GM19463 (cell line): ENCODE measurements around the gene PIK3C2G.

Experiments used
- ATAC-seq: cut with Tn5 transposase; IDR thresholded peaks from one replicate; pipeline ENCODE4 v1.9.1; 2021; ENCODE audit warnings: mild to moderate bottlenecking, moderate library complexity; ENCODE audit not compliant: unreplicated experiment

Gene PIK3C2G

DNA sequence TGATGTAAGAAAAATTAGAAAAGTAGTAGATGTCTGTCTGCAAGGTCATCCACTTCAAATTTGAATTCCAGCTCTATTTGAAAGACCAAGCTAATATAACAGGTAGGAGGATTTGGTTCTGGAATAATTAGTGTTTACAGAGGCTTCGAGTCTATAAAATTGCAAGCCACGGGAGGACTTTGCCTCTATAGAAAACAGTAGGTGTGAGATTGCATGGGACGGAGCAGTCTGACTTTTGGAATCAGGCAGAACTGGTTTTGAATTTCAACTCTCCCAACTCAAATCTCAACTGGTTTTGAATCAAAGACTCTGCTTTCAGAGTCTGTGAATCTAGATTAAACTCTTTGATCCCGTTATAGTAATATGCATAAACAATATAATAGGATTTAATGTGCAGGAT, 82.4 kb downstream of the PIK3C2G start:
- no peak for ATAC-seq

DNA sequence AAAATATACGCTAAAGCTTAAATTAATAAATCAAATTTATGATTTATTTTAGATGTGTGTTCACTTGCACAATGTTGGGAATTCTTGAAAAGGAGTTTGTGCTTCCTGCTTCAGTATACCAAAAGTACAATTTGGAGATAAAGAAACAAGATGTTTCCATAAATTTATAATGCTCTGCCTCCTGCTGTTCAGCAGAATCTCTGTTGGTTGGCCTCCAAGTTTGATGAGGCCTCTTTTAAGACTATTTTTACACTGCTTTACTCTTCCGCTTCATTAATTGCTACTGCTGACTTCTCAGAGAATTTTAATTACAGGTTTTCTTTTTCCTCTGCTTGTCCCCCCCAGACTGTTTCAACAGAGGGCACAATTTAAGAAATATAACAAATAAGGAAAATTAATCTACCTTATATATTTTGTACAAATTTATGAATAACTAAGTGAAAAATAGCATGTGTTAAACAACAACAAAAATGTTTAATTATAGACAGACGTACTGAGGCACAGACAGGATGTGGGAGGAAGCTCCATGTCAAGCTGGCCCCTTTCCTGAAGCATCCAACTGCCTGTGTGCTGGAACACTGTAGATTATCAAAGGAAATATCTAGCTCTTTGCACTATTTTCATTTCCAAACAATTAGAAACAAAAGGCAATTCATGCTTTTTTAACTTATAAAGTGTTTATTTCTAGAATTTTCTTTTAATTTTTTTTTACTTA, 83.9 kb downstream of the PIK3C2G start:
- ATAC-seq = no peak

DNA sequence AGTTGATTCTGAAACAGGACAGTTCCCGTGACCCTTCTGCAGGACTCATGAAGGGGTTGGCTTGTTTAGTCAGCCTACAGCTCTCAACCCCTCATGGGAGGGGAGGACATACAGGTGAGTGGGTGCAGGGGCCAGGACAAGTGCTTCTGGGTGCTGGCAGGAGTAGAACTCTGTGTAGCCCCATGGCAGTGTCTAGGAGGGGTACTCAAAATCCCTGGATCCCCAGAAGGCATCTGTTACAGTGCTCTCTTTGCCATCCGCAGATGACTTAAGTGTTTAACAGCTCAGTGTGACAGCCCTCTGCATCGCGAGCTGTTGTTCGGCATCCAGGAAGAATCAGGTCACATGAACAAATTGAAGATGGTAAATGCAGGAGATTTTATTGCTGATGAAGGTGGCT, 91.0 kb downstream of the PIK3C2G start:
- ATAC-seq = no peak

DNA sequence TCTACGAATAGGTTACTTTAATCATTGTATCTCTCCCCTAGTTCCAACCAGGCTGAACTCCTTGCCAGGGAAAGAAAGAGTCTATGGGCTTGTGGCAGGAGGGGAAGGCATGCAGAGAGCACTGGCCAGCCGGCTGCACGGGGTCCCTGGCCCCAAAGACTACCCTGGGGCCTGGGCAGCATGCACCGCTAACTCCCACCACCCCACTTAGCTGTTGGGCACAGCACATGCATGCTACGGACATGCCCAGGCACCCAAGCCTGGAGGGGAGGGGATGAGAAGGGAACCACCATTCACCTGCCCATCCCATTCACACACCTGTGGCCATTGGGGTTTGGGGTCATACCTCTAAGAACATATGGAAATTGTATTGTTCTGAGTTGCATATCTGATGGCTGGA, 94.1 kb downstream of the PIK3C2G start:
- no peak for ATAC-seq

DNA sequence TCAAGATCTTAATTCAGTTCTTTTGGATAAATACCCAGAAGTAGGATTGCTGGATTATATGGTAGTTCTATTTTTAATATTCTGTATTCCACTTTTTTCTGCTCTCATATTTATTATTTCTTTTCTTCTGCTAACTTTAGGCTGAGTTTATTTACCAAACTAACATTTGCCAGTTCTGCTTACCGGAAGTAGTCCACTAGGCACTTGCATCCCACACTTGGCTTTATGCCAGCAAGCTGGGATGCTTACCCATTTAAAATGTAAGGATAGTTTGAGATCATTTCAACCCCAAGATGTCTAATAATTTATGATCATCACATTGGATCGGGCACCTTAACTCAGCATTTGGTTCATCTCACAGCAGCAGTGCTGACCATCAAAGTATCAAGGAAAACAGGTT, 96.8 kb downstream of the PIK3C2G start:
- no peak for ATAC-seq

DNA sequence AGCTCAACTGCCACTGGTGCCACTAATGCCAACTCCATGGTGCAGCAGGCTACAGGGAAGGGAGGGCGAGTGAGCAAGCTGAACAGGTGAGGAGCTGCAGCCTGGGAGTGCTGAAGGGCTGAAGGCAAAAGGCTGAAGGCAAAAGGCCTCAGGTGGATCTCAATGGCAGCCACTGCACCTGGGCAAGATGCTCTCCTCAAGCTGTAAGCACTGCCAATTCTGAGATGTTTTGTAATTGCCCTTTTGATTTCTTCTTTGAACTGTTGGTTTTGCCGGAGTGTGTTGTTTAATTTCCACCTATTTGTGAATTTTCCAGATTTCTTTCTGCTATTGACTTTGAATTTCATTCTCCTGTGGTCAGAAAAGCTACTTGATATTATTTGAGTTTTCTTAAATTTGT, 97.6 kb downstream of the PIK3C2G start:
- ATAC-seq = no peak

DNA sequence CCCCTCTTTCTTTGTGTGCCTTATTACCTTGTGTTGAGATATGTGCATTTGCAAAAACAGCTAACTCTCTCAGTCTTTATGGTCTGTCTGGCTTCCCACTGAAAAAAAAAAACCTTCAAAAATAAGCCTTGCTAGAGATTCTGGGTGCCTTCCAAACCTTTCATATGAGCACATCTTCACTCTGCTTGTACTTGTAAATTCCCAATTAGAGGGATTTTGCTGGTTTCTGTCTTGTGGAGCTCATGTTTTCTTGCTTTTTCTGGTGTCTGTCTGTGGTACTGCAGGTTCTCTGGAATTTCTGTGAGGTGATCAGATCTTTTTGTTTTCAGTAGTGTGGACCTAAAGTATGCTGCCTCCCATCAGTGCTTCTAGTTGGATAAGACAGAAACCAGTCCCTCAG, 100.1 kb downstream of the PIK3C2G start:
- ATAC-seq = no peak

DNA sequence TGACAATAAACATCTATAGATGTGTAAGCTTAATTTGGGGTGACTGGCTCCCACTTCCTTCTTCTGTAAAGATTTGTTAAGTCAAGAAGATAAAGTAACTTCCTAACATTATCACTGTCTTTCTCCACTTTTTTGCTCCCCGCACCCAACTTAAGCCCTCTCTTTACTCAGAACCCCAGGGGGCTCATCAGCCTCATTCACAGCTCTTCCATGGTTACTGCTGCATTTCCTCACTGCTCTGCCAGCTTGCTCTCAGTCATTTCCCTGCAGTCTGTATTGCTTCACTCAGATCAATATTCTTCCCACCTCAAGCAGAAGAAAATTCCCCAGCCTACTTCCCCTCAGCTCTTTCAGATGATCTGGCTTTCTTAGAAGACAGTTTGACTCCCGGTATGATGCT, 102.0 kb downstream of the PIK3C2G start:
- no peak for ATAC-seq

DNA sequence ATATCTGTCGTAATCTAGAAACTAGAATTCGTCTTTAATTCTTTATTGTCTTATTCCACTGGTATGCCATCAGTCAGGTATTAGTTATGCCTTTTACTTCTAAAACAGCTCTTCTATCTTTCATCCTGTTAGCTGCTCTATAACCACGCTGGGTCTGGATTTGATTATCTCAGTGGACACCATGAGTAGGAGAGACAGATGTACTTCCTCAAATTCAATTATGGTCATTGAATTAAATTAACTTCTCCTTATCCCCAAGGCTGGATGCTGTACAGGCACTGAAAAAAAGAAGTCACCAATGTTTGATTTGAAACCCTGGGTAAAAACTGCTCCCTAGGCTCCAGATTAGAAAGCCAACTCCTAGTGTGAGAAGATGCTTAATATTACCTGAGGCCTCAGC, 107.3 kb downstream of the PIK3C2G start:
- no peak for ATAC-seq

DNA sequence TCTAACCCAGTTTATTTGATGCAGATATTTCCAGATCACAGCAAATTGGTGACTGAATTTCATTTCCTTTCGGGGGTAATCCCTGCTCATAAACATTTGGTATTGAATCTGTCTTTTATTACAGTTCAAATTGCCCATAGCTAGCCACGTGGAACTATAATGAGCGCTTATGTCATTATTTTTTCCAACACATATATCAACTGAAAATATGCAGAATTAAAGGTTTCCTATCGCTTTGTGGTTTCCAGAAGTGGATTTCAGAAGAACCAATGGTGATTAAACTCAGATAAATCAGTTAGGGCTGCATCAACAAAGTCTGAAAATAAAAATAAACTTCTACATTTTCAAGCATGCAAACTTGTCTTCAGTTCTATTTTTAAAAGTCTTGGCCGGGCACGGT, 111.9 kb downstream of the PIK3C2G start:
- no peak for ATAC-seq

DNA sequence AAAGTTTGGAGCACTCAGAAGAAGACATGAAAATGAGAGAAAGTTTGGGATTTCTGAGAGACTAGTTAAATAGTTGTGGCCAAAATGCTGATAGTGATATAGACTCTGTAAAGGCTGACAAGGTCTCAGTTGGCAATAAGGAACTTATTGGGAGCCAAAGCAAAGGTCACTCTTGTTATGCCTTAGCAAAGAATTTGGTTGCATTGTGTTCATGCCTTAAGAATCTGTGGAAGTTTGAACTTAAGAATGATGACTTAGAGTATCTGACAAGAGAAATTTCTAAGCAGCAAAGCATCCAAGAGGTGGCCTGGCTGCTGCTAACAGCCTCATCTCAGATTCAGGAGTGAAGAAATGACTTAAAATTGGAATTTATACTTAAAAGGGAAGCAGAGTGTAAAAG, 113.8 kb downstream of the PIK3C2G start:
- no peak for ATAC-seq

DNA sequence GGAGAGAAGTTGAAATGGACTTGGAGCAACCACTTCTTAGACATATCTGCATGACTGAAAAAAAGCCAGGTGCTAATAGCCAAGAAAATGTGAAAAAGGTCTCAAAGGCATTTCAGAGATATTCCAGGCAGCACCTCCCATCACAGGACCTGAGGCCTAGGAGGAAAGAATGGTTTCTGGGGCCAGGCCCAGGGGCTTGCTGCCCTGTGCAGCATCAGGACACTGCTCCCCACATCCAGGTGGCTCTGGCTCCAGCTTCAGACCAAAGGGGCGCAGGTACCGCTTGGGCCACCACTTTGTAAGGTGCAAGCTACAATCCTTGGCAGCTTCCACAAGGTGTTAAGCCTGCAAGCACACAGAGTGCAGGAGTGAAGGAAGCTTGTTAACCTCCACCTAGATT, 114.3 kb downstream of the PIK3C2G start:
- no peak for ATAC-seq

DNA sequence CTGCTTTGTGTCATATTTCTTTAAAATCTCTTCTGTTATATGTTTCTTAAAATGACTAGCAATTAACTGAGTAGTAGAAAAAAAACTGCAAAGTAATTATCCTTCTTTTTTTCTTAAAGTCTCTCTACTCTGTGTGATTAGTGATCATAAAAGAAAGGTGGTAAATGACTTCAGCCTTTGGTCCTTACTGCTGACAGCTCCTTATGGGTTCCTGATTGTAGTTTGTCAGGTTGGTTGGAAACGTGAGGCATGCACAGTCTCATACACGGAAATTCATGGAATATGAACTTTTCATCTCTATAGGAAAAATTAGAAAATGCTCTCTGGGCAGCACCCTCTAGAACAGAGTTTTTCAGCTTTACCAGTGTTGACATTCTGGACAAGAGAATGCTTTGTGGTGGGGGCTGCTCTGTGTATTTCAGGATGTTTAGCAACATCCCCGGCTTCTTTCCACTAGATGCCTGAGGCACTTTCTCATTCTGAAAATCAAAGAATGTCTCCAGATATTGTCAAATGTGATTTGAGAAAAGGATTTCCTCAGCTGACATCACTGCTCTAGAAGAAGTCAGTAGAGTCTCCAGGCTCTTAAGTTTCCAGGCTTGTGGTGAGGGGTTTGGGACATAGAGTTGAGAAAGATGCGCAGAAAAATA, 121.0 kb downstream of the PIK3C2G start:
- no peak for ATAC-seq

DNA sequence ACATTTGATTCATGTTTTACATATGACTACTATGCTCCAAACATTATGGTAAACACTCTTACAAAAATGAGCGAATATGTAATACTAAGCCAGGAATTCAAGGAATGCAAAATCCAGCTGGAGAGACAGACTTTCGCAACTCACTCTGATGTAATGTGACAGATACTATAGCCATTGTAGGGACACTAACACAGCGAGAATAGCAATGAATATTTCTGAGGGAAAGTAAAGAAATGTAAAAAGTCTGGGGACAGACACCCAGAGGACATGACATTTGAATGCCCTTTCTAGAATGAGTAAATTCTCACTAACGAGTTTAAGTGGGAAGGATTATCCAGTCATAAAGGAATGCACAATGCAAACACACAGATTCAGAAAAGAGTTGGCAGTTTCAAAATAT, 121.9 kb downstream of the PIK3C2G start:
- no peak for ATAC-seq

DNA sequence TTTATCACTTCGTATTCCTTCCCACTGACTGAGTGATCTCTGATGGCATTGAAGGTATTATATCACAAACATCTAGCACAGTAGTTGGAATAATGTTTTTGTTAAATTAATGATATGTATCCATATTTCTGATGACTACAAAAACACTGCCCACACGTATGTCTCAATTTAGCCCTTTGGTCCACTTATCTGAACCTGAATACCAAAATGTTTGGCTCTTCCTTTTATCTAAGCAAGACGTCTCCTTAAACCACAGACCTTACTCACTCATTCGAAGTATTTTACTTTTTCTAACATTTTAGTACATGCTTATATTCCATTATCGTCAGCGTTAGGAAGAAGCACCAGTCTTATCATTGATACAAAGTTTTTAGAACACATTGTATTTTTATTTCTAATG, 126.4 kb downstream of the PIK3C2G start:
- no peak for ATAC-seq

DNA sequence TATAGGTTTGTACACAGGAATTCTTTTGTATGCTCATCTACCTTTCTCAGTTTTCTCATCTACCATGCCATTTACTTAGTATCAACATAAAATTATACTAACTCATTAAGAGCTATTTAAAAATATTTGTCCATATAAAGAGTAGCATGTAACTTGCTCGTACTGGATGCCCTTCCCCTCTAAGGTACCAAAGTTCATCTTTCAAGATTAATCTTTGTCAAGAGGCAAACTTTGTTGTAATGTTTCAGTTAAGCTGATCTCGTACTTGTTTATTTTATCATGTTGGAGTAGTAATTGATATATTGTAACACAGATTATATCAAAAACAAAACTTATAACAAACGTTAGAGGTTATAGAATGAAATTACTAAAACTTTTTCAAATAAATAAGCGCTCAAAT, 128.5 kb downstream of the PIK3C2G start:
- ATAC-seq = no peak

DNA sequence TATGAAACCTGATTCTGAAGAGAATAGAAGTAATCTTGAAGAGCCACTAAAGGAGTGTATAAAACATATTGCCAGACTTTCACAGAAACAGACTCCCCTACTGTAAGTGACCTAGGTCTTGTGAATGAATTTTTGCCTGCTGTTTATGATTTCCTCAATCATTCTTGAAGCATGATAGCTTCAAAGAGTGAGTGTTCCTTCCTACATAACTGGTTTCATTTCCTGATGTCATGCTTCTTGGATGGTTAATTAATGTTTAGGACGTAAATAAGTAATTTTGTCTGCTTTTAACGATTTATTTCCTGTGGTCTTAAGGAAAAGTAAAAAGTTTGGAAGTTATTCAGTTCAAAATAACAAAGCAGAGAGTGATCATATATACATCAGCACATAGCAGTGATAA, 129.8 kb downstream of the PIK3C2G start:
- no peak for ATAC-seq

DNA sequence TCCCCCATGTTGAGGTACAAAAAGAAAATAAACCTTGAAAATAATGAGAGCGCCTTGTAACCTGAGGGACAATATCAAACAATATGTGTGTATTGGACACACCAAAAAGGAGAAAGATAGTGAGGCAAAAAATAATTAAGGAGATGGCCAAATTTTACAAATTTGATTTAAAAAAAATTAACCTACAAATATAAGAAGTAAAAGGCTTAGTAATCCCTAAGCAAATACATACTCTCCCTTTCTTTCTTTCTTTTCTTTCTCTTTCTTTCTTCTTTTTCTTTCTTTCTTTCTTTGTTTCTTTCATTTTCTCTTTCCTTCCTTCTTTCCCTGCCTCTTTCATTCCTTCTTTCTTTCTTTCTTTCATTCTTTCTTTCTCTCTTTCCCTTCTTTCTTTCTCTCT, 133.4 kb downstream of the PIK3C2G start:
- no peak for ATAC-seq

DNA sequence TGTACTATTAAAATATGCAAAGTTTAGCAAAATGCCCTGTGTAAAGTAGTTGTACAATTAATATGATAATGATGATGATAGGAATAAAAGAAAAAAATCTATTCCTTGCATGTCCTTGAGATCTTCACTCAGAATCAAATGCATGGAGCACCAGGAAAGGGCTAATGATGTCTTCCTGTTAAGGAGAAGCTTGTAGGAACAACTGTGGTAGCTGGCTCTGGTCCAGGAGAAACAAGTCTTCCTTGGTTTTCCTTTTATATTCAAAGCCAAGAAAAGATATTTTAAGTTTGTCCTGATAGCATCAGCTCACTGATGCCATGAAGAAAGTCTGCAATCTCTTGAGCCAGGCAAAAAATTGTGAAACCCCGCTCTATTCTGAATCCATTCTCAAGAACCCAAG, 138.9 kb downstream of the PIK3C2G start:
- ATAC-seq = no peak

DNA sequence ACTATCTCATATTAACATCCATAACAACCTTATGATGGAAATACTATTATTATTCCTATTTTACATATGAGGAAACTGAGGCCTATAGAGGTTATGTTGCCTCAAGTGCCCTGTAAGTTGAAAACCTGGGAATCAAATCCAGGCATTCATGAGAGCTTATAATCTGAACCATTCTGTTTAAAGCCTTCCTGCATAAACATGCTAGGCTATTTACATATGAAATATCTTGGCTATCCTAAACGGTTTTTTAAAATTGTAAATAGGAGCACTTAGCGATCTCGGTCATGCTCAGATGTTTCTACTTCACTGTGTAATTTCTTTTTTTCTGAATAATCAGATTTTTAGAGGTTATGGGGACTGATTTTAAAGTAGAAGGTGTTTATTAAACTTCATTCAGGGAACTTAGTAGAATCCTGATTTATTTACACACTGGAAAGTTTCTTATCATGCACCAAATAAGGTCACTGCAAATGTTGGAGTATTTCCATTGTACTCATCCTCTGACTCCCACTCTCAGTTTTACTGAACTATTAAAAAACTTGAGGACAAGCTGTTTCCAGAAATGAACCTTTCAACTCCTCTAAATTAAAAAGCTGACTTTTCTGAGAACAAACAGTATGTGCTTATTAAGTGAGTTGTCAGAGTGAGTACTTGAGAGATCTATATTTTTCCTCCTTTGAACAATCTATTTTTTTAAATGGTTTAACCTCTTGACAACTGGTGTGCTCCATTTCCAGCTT, 141.7 kb downstream of the PIK3C2G start:
- no peak for ATAC-seq

DNA sequence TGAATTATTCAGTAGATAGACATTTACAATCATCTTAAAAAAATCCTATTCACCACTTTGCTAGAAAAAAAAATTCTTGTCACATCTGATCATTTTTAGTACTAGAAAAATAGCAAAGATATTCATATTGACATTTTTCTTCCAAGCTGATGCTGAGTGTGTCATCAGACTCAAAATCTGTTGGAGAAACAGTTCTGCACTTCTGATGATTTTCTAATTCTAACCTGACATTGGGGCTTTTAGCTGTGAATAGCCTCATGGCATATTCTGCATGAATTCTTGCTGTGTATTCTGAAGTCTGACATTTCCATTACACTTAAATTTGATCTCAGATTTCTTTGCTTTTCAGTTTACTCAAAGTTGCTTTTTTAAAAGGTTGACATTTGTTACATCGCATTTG, 150.1 kb downstream of the PIK3C2G start:
- no peak for ATAC-seq

DNA sequence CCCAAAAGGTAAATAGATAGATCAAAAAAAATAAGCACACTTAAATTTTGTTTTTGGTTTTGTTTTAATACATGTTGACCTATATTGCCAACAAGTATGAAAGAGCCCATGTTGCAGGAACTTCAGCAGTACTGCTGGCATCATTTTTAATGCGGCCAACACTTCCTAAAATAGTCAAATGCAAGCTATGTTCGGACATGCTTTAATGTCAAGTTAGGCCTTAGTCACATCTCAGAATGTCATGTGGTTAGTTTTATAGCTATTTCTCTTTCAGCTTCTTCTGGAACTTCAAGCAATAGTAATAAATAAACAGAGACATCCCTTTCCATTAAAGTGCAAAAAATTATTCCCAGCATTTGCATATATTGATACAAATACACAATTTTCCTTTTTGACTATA, 153.4 kb downstream of the PIK3C2G start:
- no peak for ATAC-seq
